ENCODE results near the gene TAS1R1. TPM values are rescaled to one million over a fixed set of nuclear protein-coding genes. Genes with fewer than 3 reads are reported as not detected.

Gene TAS1R1
- total and polyA plus RNA-seq, 9 of the 15 experiments (the other 6 are each of a cell fraction or from before 2014, with no cell fraction given) = 0.06 TPM; not detected in 8

- peak; percentile 31; the same call in 1 of the 2 replicates for TF ChIP-seq ZNF263 (CRISPR knock-in tag; IDR thresholded peaks at IDR 0.05; ENCODE audit: borderline replicate concordance)
- TF ChIP-seq CBX1 (IDR thresholded peaks at IDR 0.05; ENCODE audit: low read depth) = peak; percentile 86; the same call in 1 of the 2 replicates
- TF ChIP-seq POLR3A (IDR thresholded peaks at IDR 0.05; ENCODE audit: borderline replicate concordance, extremely low read depth, insufficient read depth, insufficient read length) = no peak
- TF ChIP-seq CBX3 (IDR thresholded peaks at IDR 0.05; ENCODE audit: borderline replicate concordance in 1 of 2, low read length in 2 of 2) = peak in 1 of 2 experiments; percentile 34; a peak in 1 of 3 replicates
- peak in 1 of 2 experiments; percentile 69; a peak in 2 of 4 replicates for TF ChIP-seq SRF (CRISPR knock-in tag; IDR thresholded peaks at IDR 0.05)
- TF ChIP-seq MNT (conservative IDR thresholded peaks at IDR 0.05) = peak in 1 of 2 experiments; percentile 76; a peak in 1 of 4 replicates
- TF ChIP-seq DLX4 (CRISPR knock-in tag; IDR thresholded peaks at IDR 0.05) = no peak
- TF ChIP-seq PATZ1 (CRISPR knock-in tag; IDR thresholded peaks at IDR 0.05; ENCODE audit: borderline replicate concordance) = no peak
- TF ChIP-seq ARID3B (CRISPR knock-in tag; IDR thresholded peaks at IDR 0.05; ENCODE audit: borderline replicate concordance) = no peak
- peak; percentile 93 for TF ChIP-seq JUN (IDR thresholded peaks at IDR 0.05; ENCODE audit: borderline replicate concordance, low read depth, low read length)
- 0 out of 2 replicates have a peak, but pooled peaks have one; percentile 47 for TF ChIP-seq JUN (CRISPR knock-in tag; IDR thresholded peaks at IDR 0.05; ENCODE audit: borderline replicate concordance)
- no peak for TF ChIP-seq MYBL2 (IDR thresholded peaks at IDR 0.05; ENCODE audit: low read depth)
- TF ChIP-seq MYBL2 (CRISPR knock-in tag; IDR thresholded peaks at IDR 0.05; ENCODE audit: borderline replicate concordance) = no peak
- TF ChIP-seq ZNF644 (tag; IDR thresholded peaks at IDR 0.05; ENCODE audit: low read depth) = 0 out of 2 replicates have a peak, but pooled peaks have one; percentile 10
- peak; percentile 100 for TF ChIP-seq RBM25 (IDR thresholded peaks at IDR 0.05; ENCODE audit: low read depth, low read length, severe bottlenecking)
- TF ChIP-seq UBTF (IDR thresholded peaks at IDR 0.05; ENCODE audit: borderline replicate concordance in 1 of 2, low read depth in 2 of 2, low read length in 2 of 2) = peak in 1 of 2 experiments; percentile 81; a peak in 1 of 4 replicates
- peak in 1 of 2 experiments; percentile 98; a peak in 3 of 4 replicates for TF ChIP-seq NONO (IDR thresholded peaks at IDR 0.05; ENCODE audit: low read depth in 2 of 2, low read length in 1 of 2)
- TF ChIP-seq ZNF24 (IDR thresholded peaks at IDR 0.05) = peak; percentile 64
Observed at GRCh38 chr1:6602669-6603237, 47.6 kb downstream of the TAS1R1 start, which contains the start of gene KLHL21 (continued).
